CD4-positive, alpha-beta memory T cell (primary cell): ENCODE results near the gene NOX3. TPM values are rescaled to one million over a fixed set of nuclear protein-coding genes. Genes with fewer than 3 reads are reported as not detected.
A peak's percentile ranks its signal among the peaks of the same experiment; 100 is the strongest.
"Not testable (repeated sequence)": the region's sequence is repeated elsewhere in the genome, so short reads cannot be mapped to it uniquely, and the experiment has no call there.

Source experiments
- CTCF ChIA-PET: fragments of 350-600 bp; sonication (Branson Sonifier 250); formaldehyde crosslinking; loops from one replicate; lab custom pipeline; 2021; ENCODE audit warnings: inconsistent platforms; ENCODE audit not compliant: partially characterized antibody; lab: Charles Lee
- POLR2A ChIA-PET: fragments of 350-600 bp; sonication (Branson Sonifier 250); formaldehyde crosslinking; loops from one replicate; lab custom pipeline; 2021; ENCODE audit not compliant: partially characterized antibody; lab: Charles Lee
- DNase-seq, 5 donors: peaks; one replicate each; pipeline versions ENCODE4 v3.0.0 to v3.0.0-alpha.2; 2020 to 2022; ENCODE audit warnings: mixed read lengths in 1 of 5
- H3K27ac ChIP-seq: one replicate; pipeline ENCODE4 v1.7.0; 2013; ENCODE audit warnings: low read depth, low read length
- H3K27me3 ChIP-seq: 2 replicates; pipeline ENCODE4 v1.7.0; 2013; ENCODE audit warnings: mild to moderate bottlenecking, low read length, moderate library complexity; ENCODE audit not compliant: insufficient read depth
- H3K36me3 ChIP-seq: 2 replicates; pipeline ENCODE4 v1.7.0; 2013; ENCODE audit warnings: mild to moderate bottlenecking, low read length, moderate library complexity; ENCODE audit not compliant: insufficient read depth
- H3K4me1 ChIP-seq: 2 replicates; pipeline ENCODE4 v1.7.0; 2013; ENCODE audit warnings: mild to moderate bottlenecking, low read length, moderate library complexity; ENCODE audit not compliant: insufficient read depth
- H3K4me3 ChIP-seq, 2 donors: one replicate each; pipeline ENCODE4 v1.7.0; 2013; ENCODE audit warnings: low read length in 2 of 2, mild to moderate bottlenecking in 1 of 2
- H3K9me3 ChIP-seq, 2 donors: one replicate each; pipeline ENCODE4 v1.7.0; 2013; ENCODE audit warnings: low read length in 2 of 2, control low read depth in 1 of 2; ENCODE audit not compliant: control insufficient read depth in 1 of 2
- H3K27ac Mint-ChIP-seq, 7 donors: one replicate each; pipeline ENCODE4 v1.8.0; 2020 to 2021; ENCODE audit warnings: mixed read lengths in 7 of 7, mild to moderate bottlenecking in 6 of 7, inconsistent platforms in 3 of 7, moderate library complexity in 3 of 7
- H3K27me3 Mint-ChIP-seq, 2 donors: one replicate each; pipeline ENCODE4 v1.8.0; 2020 to 2021; ENCODE audit warnings: mixed read lengths in 2 of 2
- H3K36me3 Mint-ChIP-seq, 2 donors: one replicate each; pipeline ENCODE4 v1.8.0; 2020 to 2021; ENCODE audit warnings: mixed read lengths in 2 of 2, inconsistent platforms in 1 of 2, mild to moderate bottlenecking in 1 of 2
- H3K4me1 Mint-ChIP-seq, 4 donors: one replicate each; pipeline ENCODE4 v1.8.0; 2020 to 2021; ENCODE audit warnings: mixed read lengths in 4 of 4, mild to moderate bottlenecking in 1 of 4
- H3K4me3 Mint-ChIP-seq, 8 donors: one replicate each; pipeline ENCODE4 v1.8.0; 2020 to 2021; ENCODE audit warnings: mixed read lengths in 8 of 8, mild to moderate bottlenecking in 7 of 8, moderate library complexity in 6 of 8, inconsistent platforms in 3 of 8
- H3K9me3 Mint-ChIP-seq, 8 donors: one replicate each; pipeline ENCODE4 v1.8.0; 2020 to 2021; ENCODE audit warnings: mixed read lengths in 8 of 8, mild to moderate bottlenecking in 5 of 8, inconsistent platforms in 3 of 8, moderate library complexity in 1 of 8
- intact Hi-C: fragments of 100-400 bp; cut with micrococcal nuclease; formaldehyde crosslinking; loops from one replicate; pipeline ENCODE4 v1.15.1; 2023
- polyA plus RNA-seq, 2 donors: library from polyadenylated mRNA; unstranded; fragments of 300-500 nt; fragmentation: Illumina TruSeq; gene quantifications; one replicate each; pipeline ENCODE4 v1.2.3, GENCODE V29; 2021
- total RNA-seq, 2 experiments: library from RNA; stranded (reverse); gene quantifications; one replicate each; pipeline ENCODE4 v1.2.3, GENCODE V29; 2021

NOX3 gene
- total and polyA plus RNA-seq, 4 experiments from 2014 or later, result not detected

GRCh38 chr6:155466539-155466938, 10.9 kb upstream of the NOX3 start:
- intact Hi-C loops, result no loop called here
- no peak for DNase-seq
- H3K36me3 ChIP-seq, result no peaks in the 10 kb centered on the region
- H3K36me3 Mint-ChIP-seq, result peaks cover 2 to 4% of the 10 kb centered on the region in 2 donors
- ChIA-PET POLR2A (no interaction called here), CTCF (no interaction called here)
- no peak overlapping the region for H3K27ac ChIP-seq
- no peak overlapping the region for H3K27ac Mint-ChIP-seq
- H3K4me1 Mint-ChIP-seq, result no peaks in the 10 kb centered on the region
- peaks cover 4 to 55% (median 35%) of the 10 kb centered on the region in 8 donors for H3K9me3 Mint-ChIP-seq
- no peaks in the 10 kb centered on the region for H3K4me1 ChIP-seq
- H3K27me3 ChIP-seq, result no peaks in the 10 kb centered on the region
- H3K27me3 Mint-ChIP-seq, result peaks cover 2 to 5% of the 10 kb centered on the region in 2 donors
- no peaks in the 10 kb centered on the region for H3K9me3 ChIP-seq
- no peak overlapping the region for H3K4me3 ChIP-seq
- H3K4me3 Mint-ChIP-seq, result no peak overlapping the region

- no peaks in the 10 kb centered on the region for H3K36me3 Mint-ChIP-seq
- H3K4me1 Mint-ChIP-seq, result no peaks in the 10 kb centered on the region
- no peak overlapping the region for H3K4me3 ChIP-seq
- no peaks in the 10 kb centered on the region for H3K36me3 ChIP-seq
- no peak overlapping the region for H3K27ac Mint-ChIP-seq
- CTCF ChIA-PET, result no interaction called here
- no peaks in the 10 kb centered on the region for H3K27me3 ChIP-seq
- no peaks in the 10 kb centered on the region for H3K4me1 ChIP-seq
- peaks cover 3 to 11% of the 10 kb centered on the region in 2 donors for H3K27me3 Mint-ChIP-seq
- H3K9me3 Mint-ChIP-seq, result peaks cover 2 to 12% (median 8%) of the 10 kb centered on the region in 8 donors
- POLR2A ChIA-PET, result no interaction called here
- intact Hi-C loops, result no loop called here
- H3K4me3 Mint-ChIP-seq, result no peak overlapping the region
- H3K9me3 ChIP-seq, result no peaks in the 10 kb centered on the region
- H3K27ac ChIP-seq, result no peak overlapping the region
- DNase-seq, result no peak
These were observed 5.9 kb upstream of the NOX3 start for GRCh38 chr6:155461556-155461955.

GRCh38 chr6:155454471-155454870, 1.2 kb downstream of the NOX3 start:
- CTCF ChIA-PET, result no interaction called here
- H3K27me3 ChIP-seq, result no peaks in the 10 kb centered on the region
- intact Hi-C loops, result no loop called here
- Mint-ChIP-seq H3K27me3 (peaks cover 0 to 27% of the 10 kb centered on the region in 2 donors), H3K27ac (no peak overlapping the region), H3K4me1 (peaks cover 0 to 1% (median 0%) of the 10 kb centered on the region in 4 donors), H3K9me3 (peaks cover 0 to 2% (median 0%) of the 10 kb centered on the region in 8 donors), H3K36me3 (no peaks in the 10 kb centered on the region), H3K4me3 (no peak overlapping the region)
- H3K27ac ChIP-seq, result no peak overlapping the region
- no peak for DNase-seq
- no peaks in the 10 kb centered on the region for H3K4me1 ChIP-seq
- no peaks in the 10 kb centered on the region for H3K9me3 ChIP-seq
- POLR2A ChIA-PET, result no interaction called here
- H3K4me3 ChIP-seq, result no peak overlapping the region
- no peaks in the 10 kb centered on the region for H3K36me3 ChIP-seq

DNA sequence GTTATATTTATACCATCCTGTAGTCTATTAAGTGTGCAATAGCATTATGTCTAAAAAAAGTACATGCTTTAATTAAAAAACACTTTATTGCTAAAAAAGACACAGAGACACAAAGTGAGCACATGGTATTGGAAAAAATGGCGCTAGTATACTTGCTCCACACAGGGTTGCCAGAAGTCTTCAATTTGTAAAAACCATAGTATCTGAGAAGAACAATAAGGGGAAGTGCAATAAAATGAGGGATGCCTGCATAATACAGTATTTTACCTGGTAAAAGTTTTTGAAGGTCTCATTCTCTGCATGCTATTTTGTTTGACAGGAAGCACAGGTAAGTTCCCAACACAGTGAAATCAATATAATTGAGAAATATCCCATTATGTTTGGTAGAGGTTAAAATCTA, 1.6 kb downstream of the NOX3 start:
- ChIA-PET CTCF (no interaction called here), POLR2A (no interaction called here)
- Histone ChIP-seq H3K4me3 (no peak overlapping the region), H3K27ac (no peak overlapping the region), H3K36me3 (no peaks in the 10 kb centered on the region), H3K4me1 (no peaks in the 10 kb centered on the region), H3K27me3 (no peaks in the 10 kb centered on the region), H3K9me3 (no peaks in the 10 kb centered on the region)
- Mint-ChIP-seq H3K27ac (peak overlapping the region in 2 of 7 donors; percentile 16 to 25), H3K36me3 (no peaks in the 10 kb centered on the region), H3K27me3 (peaks cover 0 to 28% of the 10 kb centered on the region in 2 donors), H3K4me1 (peaks cover 0 to 1% (median 0%) of the 10 kb centered on the region in 4 donors), H3K9me3 (peaks cover 0 to 2% (median 0%) of the 10 kb centered on the region in 8 donors), H3K4me3 (no peak overlapping the region)
- no peak for DNase-seq
- intact Hi-C loops, result no loop called here

DNA sequence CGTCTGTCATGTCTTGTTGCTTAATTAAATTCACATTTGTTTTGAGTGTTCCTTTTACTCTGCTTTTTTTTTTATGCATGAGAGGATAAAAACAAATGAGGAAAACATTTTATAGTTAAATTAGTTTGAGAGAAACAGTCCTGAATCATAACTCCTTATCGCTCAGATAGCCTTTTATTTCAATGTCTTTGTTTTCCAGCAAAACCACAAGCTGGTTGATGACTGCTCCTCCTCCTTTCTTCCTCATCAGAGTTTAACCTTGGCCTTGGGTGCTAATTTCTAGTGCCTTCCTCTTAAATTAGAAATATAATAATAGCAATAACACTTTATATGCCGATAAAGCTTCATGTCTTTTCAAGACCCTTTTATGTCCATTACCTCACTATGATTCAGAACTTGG, 3.1 kb downstream of the NOX3 start:
- Mint-ChIP-seq H3K9me3 (no peaks in the 10 kb centered on the region), H3K27me3 (peaks cover 0 to 22% of the 10 kb centered on the region in 2 donors), H3K27ac (no peak overlapping the region), H3K4me3 (no peak overlapping the region), H3K4me1 (peaks cover 0 to 1% (median 0%) of the 10 kb centered on the region in 4 donors), H3K36me3 (no peaks in the 10 kb centered on the region)
- CTCF ChIA-PET, result interaction anchor here (1.4 kb wide), 1 partner anchor 10 kb away, joined by 3 read pairs; no protein-coding TSS in a partner anchor
- intact Hi-C loops, result no loop called here
- no peaks in the 10 kb centered on the region for H3K27me3 ChIP-seq
- no peak overlapping the region for H3K27ac ChIP-seq
- no peaks in the 10 kb centered on the region for H3K9me3 ChIP-seq
- H3K4me1 ChIP-seq, result no peaks in the 10 kb centered on the region
- no peaks in the 10 kb centered on the region for H3K36me3 ChIP-seq
- no peak for DNase-seq
- H3K4me3 ChIP-seq, result no peak overlapping the region
- POLR2A ChIA-PET, result no interaction called here

DNA sequence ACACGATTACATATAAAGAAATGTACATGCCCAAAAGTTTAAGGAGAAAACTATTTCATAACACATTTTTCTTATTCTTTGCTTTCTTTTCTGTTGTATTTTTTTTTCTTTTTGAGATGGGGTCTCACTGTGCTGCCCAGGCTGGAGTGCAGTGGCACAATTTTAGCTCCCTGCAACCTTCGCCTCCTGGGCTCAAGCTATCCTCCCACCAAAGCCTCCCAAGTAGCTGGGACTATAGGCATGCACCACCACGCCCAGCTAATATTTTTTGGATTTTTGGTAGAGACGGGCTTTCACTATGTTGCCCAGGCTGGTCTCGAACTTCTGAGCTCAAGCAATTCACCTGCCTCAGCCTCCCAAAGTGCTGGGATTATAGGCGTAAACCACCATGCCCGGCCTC, 4.1 kb downstream of the NOX3 start:
- POLR2A ChIA-PET, H3K4me1 Mint-ChIP-seq, H3K36me3 Mint-ChIP-seq, DNase-seq, H3K4me3 Mint-ChIP-seq, H3K36me3 ChIP-seq, H3K9me3 ChIP-seq, intact Hi-C loops, H3K27ac ChIP-seq, H3K27ac Mint-ChIP-seq, H3K4me3 ChIP-seq, H3K4me1 ChIP-seq, H3K27me3 ChIP-seq, H3K9me3 Mint-ChIP-seq: not testable (repeated sequence)
- H3K27me3 Mint-ChIP-seq, result peaks cover 0 to 20% of the 10 kb centered on the region in 2 donors
- CTCF ChIA-PET, result interaction anchor here (1.4 kb wide), 1 partner anchor 9 kb away, joined by 3 read pairs; no protein-coding TSS in a partner anchor

- Histone ChIP-seq H3K4me1 (no peaks in the 10 kb centered on the region), H3K27me3 (no peaks in the 10 kb centered on the region), H3K4me3 (no peak overlapping the region), H3K27ac (no peak overlapping the region), H3K9me3 (no peaks in the 10 kb centered on the region), H3K36me3 (no peaks in the 10 kb centered on the region)
- Mint-ChIP-seq H3K4me3 (no peak overlapping the region), H3K4me1 (peaks cover 0 to 3% (median 0%) of the 10 kb centered on the region in 4 donors), H3K36me3 (no peaks in the 10 kb centered on the region), H3K27ac (no peak overlapping the region), H3K9me3 (no peaks in the 10 kb centered on the region), H3K27me3 (peaks cover 1 to 16% of the 10 kb centered on the region in 2 donors)
- intact Hi-C loops, result no loop called here
- CTCF ChIA-PET, result no interaction called here
- DNase-seq, result no peak
- POLR2A ChIA-PET, result no interaction called here
These were observed 5.4 kb downstream of the NOX3 start for GRCh38 chr6:155450240-155450581.
